COLO668 (cell line): ENCODE data around the gene PACRG.

Source experiments
- DNase-seq: peaks from one replicate; lab custom pipeline; 2025; ENCODE audit not compliant: unreplicated experiment; lab: John Stamatoyannopoulos, UW

PACRG gene

GRCh38 chr6:163077134-163077533 is 349.4 kb downstream of the PACRG start:
- no peak for DNase-seq

GRCh38 chr6:163078712-163079111 is 350.9 kb downstream of the PACRG start:
- DNase-seq, result no peak

- no peak for DNase-seq
Measured at GRCh38 chr6:163080228-163080627, 352.5 kb downstream of the PACRG start.

GRCh38 chr6:163083141-163083540 is 355.4 kb downstream of the PACRG start:
- no peak for DNase-seq

GRCh38 chr6:163085426-163085825 is 357.7 kb downstream of the PACRG start:
- no peak for DNase-seq

- DNase-seq, result no peak
Measured at GRCh38 chr6:163085861-163086623, 358.3 kb downstream of the PACRG start.

- no peak for DNase-seq
Measured at GRCh38 chr6:163086624-163086920, 358.8 kb downstream of the PACRG start.

- no peak for DNase-seq
Measured at GRCh38 chr6:163087981-163088380, 360.2 kb downstream of the PACRG start.

GRCh38 chr6:163092876-163093275 is 365.1 kb downstream of the PACRG start:
- DNase-seq, result no peak

- no peak for DNase-seq
Measured at GRCh38 chr6:163094881-163095280, 367.1 kb downstream of the PACRG start.

GRCh38 chr6:163095401-163095800 is 367.6 kb downstream of the PACRG start:
- no peak for DNase-seq

- no peak for DNase-seq
Measured at GRCh38 chr6:163098827-163099479, 371.2 kb downstream of the PACRG start.

GRCh38 chr6:163099621-163100171 is 371.9 kb downstream of the PACRG start:
- no peak for DNase-seq

GRCh38 chr6:163100259-163100658 is 372.5 kb downstream of the PACRG start:
- no peak for DNase-seq

- no peak for DNase-seq
Measured at GRCh38 chr6:163113358-163113962, 385.7 kb downstream of the PACRG start.

- DNase-seq, result no peak
Measured at GRCh38 chr6:163118941-163119340, 391.2 kb downstream of the PACRG start.

GRCh38 chr6:163120223-163120622 is 392.4 kb downstream of the PACRG start:
- no peak for DNase-seq

GRCh38 chr6:163121270-163121669 is 393.5 kb downstream of the PACRG start:
- no peak for DNase-seq

- no peak for DNase-seq
Measured at GRCh38 chr6:163122365-163122764, 394.6 kb downstream of the PACRG start.

GRCh38 chr6:163123098-163123497 is 395.3 kb downstream of the PACRG start:
- DNase-seq, result no peak

GRCh38 chr6:163126741-163127140 is 399.0 kb downstream of the PACRG start:
- no peak for DNase-seq

- no peak for DNase-seq
Measured at GRCh38 chr6:163127587-163127986, 399.8 kb downstream of the PACRG start.
